Mesendoderm (in vitro differentiated cells): ENCODE measurements around the gene GRB14.
A peak's percentile ranks its signal among the peaks of the same experiment; 100 is the strongest.

Source experiments
- DNase-seq: peaks from one replicate; pipeline ENCODE4 v3.0.0; 2013
- H2AK5ac ChIP-seq: 2 replicates; pipeline ENCODE4 v1.6.1; 2013; ENCODE audit warnings: low read length, inconsistent platforms
- H2BK120ac ChIP-seq: 2 replicates; pipeline ENCODE4 v1.6.1; 2013; ENCODE audit warnings: low read depth, mild to moderate bottlenecking, low read length, moderate library complexity, mixed read lengths
- H2BK15ac ChIP-seq: replicated peaks from 2 replicates; pipeline ENCODE4 v1.6.1; 2013; ENCODE audit warnings: low read depth, mild to moderate bottlenecking, moderate library complexity
- H2BK5ac ChIP-seq: 2 replicates; pipeline ENCODE4 v1.6.1; 2013; ENCODE audit warnings: low read length, inconsistent platforms
- H3K18ac ChIP-seq: 2 replicates; pipeline ENCODE4 v1.6.1; 2013; ENCODE audit warnings: mild to moderate bottlenecking, low read length, mixed read lengths
- H3K23ac ChIP-seq: one replicate; pipeline ENCODE4 v1.6.1; 2013; ENCODE audit warnings: low read length
- H3K27ac ChIP-seq: 2 replicates; pipeline ENCODE4 v1.5.1; 2013; ENCODE audit warnings: low read depth, mild to moderate bottlenecking, inconsistent platforms, low read length, moderate library complexity
- H3K27me3 ChIP-seq: 2 replicates; pipeline ENCODE4 v1.6.1; 2013; ENCODE audit warnings: low read length, control low read depth, mild to moderate bottlenecking, inconsistent platforms; ENCODE audit not compliant: insufficient read depth, poor library complexity
- H3K36me3 ChIP-seq: 2 replicates; pipeline ENCODE4 v1.6.1; 2013; ENCODE audit warnings: low read length, inconsistent platforms; ENCODE audit not compliant: control insufficient read depth, insufficient read depth
- H3K4ac ChIP-seq: one replicate; pipeline ENCODE4 v1.6.1; 2013; ENCODE audit warnings: low read depth, mild to moderate bottlenecking, low read length, moderate library complexity
- H3K4me1 ChIP-seq: 2 replicates; pipeline ENCODE4 v1.6.1; 2013; ENCODE audit warnings: low read depth, low read length, inconsistent platforms; ENCODE audit not compliant: control insufficient read depth
- H3K4me2 ChIP-seq: 2 replicates; pipeline ENCODE4 v1.6.1; 2013; ENCODE audit warnings: low read length
- H3K4me3 ChIP-seq: 2 replicates; pipeline ENCODE4 v1.5.1; 2013; ENCODE audit warnings: mild to moderate bottlenecking, low read length
- H3K56ac ChIP-seq: one replicate; pipeline ENCODE4 v1.6.1; 2013; ENCODE audit warnings: low read length
- H3K79me1 ChIP-seq: 2 replicates; pipeline ENCODE4 v1.6.1; 2013; ENCODE audit warnings: low read length, inconsistent platforms
- H3K79me2 ChIP-seq: 2 replicates; pipeline ENCODE4 v1.6.1; 2013; ENCODE audit warnings: mild to moderate bottlenecking, low read length; ENCODE audit not compliant: control insufficient read depth, insufficient read depth
- H3K9ac ChIP-seq: 2 replicates; pipeline ENCODE4 v1.6.1; 2013; ENCODE audit warnings: low read length, inconsistent platforms
- H4K5ac ChIP-seq: one replicate; pipeline ENCODE4 v1.6.1; 2013; ENCODE audit warnings: low read length
- H4K8ac ChIP-seq: one replicate; pipeline ENCODE4 v1.6.1; 2013; ENCODE audit warnings: low read depth, mild to moderate bottlenecking, control low read depth, low read length, moderate library complexity
- WGBS: extraction: QIAGEN DNeasy Blood & Tissue Kit; methylation state at CpG from one replicate; pipeline ENCODE4 v1.1.7; 2013; ENCODE audit warnings: low lambda C conversion rate, missing lambda C conversion rate; ENCODE audit not compliant: insufficient coverage; ENCODE audit errors: extremely low coverage; 5-methylcytosine and 5-hydroxymethylcytosine counted together

Gene GRB14

DNA sequence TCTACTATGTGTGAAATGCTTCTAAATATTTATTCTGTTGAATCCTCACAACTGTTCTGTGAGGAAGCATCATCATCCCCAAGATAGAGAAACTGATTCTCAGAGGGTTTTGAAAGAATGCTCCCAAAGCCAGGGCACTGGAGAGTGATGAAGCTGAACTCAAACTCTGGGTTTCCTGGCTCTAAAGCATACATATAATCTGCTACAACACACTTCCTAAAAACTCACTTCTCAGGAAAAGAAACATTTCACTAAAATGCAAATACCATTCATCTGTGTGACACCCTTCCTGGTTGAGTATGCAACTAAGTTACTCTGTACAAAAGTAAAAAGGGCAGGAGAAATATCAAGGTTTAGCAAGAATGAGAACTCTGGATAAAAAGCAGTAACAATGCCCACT lies 58.6 kb downstream of the GRB14 start:
- no peak overlapping the region for H3K4me2 ChIP-seq
- no peak overlapping the region for H3K27ac ChIP-seq

DNA sequence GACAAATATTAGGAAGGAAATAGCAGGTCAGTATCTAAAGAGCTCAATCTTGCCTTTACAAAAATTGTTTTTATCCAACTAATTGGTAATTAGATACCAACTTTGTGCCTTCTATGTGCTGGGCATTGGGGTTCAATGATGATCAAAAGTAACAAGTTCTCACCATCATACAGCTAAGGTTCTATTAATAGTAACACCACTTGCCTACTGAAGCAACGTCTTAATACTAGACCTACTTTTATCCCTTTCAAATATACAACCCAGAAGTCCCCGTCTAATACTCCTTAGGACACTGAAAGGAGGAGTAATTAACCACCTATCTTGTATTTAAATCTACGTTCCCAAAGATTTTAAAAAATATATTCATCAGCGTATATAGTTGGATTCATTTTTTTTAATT lies 59.3 kb downstream of the GRB14 start:
- H3K79me1 ChIP-seq: no peaks in the 10 kb centered on the region
- no peak overlapping the region for H4K5ac ChIP-seq
- no peak overlapping the region for H3K4me2 ChIP-seq
- no peak overlapping the region for H3K18ac ChIP-seq
- no peak overlapping the region for H4K8ac ChIP-seq
- no peaks in the 10 kb centered on the region for H3K79me2 ChIP-seq
- H3K23ac ChIP-seq: no peak overlapping the region
- no peak overlapping the region for H2AK5ac ChIP-seq
- no peak overlapping the region for H3K56ac ChIP-seq
- no peaks in the 10 kb centered on the region for H3K36me3 ChIP-seq
- H3K9ac ChIP-seq: no peak overlapping the region
- H3K4ac ChIP-seq: no peak overlapping the region
- H2BK120ac ChIP-seq: no peak overlapping the region
- no CpG with 5 or more reads among the region's 4 CpGs for WGBS
- no peaks in the 10 kb centered on the region for H3K27me3 ChIP-seq
- H3K27ac ChIP-seq: no peak overlapping the region
- H2BK5ac ChIP-seq: no peak overlapping the region
- no peak for DNase-seq
- no peak overlapping the region for H2BK15ac ChIP-seq
- H3K4me1 ChIP-seq: no peaks in the 10 kb centered on the region
- H3K4me3 ChIP-seq: no peak overlapping the region

More for the DNA sequence above, 58.6 kb downstream of the GRB14 start:
- Histone ChIP-seq H3K56ac (no peak overlapping the region), H4K8ac (no peak overlapping the region), H3K79me1 (no peaks in the 10 kb centered on the region), H3K4me1 (no peaks in the 10 kb centered on the region), H3K9ac (no peak overlapping the region), H2BK120ac (no peak overlapping the region), H4K5ac (no peak overlapping the region), H3K18ac (no peak overlapping the region), H3K4ac (no peak overlapping the region), H3K4me3 (no peak overlapping the region), H3K79me2 (no peaks in the 10 kb centered on the region), H3K27me3 (no peaks in the 10 kb centered on the region), H3K23ac (no peak overlapping the region), H2BK5ac (no peak overlapping the region), H2BK15ac (no peak overlapping the region), H2AK5ac (no peak overlapping the region), H3K36me3 (no peaks in the 10 kb centered on the region)
- DNase-seq: no peak

DNA sequence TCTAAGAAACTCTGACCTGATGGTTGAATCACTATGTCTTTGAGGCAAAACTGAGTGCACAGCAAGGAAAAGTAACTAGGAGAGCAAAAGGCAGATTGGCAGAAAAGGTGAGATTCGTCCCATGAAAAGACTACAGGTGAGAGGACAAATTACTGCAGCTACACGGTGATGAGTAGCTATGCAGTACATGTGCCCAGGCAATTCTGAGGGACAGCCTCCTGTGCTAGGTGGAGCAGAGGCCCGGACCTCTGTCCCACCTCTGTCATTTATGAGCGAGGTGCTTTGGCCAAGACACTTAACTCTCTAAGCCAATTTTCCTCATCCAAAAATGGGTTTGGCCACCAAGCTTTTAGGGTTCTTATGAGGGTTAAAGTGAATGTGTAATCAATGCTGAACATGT lies 59.9 kb downstream of the GRB14 start:
- Histone ChIP-seq H2BK15ac (no peak overlapping the region), H4K5ac (no peak overlapping the region), H3K4me2 (no peak overlapping the region), H3K4me3 (no peak overlapping the region), H3K56ac (no peak overlapping the region), H2AK5ac (no peak overlapping the region), H3K36me3 (no peaks in the 10 kb centered on the region), H3K23ac (no peak overlapping the region), H3K9ac (no peak overlapping the region), H3K79me2 (no peaks in the 10 kb centered on the region), H3K4ac (no peak overlapping the region), H4K8ac (no peak overlapping the region), H3K27ac (no peak overlapping the region), H3K27me3 (no peaks in the 10 kb centered on the region), H3K4me1 (no peaks in the 10 kb centered on the region), H3K18ac (no peak overlapping the region), H2BK5ac (no peak overlapping the region), H3K79me1 (no peaks in the 10 kb centered on the region), H2BK120ac (no peak overlapping the region)
- no peak for DNase-seq
- no CpG with 5 or more reads among the region's 4 CpGs for WGBS

DNA sequence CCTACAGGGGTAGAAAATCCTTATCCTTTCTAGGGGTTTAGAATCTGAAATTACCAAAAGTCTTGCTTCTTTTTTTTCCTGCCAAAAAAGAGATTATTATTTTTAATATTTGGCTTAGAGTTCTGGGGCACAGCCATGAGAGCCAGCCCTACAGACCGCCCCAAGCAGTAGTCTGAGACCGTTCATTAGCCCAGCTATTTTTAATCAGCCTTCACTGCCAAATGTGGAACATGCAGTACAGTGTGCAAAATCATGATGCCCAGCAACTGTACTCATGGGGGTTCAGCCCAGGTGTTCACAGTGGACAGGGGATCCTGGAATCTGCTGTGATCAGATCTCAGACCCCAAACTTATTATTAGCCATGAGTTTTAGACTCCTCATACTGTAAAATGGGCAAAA lies 60.4 kb downstream of the GRB14 start:
- Histone ChIP-seq H3K36me3 (no peaks in the 10 kb centered on the region), H3K4me3 (no peak overlapping the region), H2BK5ac (no peak overlapping the region), H2BK15ac (no peak overlapping the region), H3K4me2 (no peak overlapping the region), H2AK5ac (no peak overlapping the region), H2BK120ac (no peak overlapping the region), H3K18ac (no peak overlapping the region), H3K56ac (no peak overlapping the region), H3K79me1 (no peaks in the 10 kb centered on the region), H3K23ac (no peak overlapping the region), H3K4ac (no peak overlapping the region), H3K9ac (no peak overlapping the region), H3K27me3 (no peaks in the 10 kb centered on the region), H3K4me1 (no peaks in the 10 kb centered on the region), H3K27ac (no peak overlapping the region), H4K5ac (no peak overlapping the region), H4K8ac (no peak overlapping the region), H3K79me2 (no peaks in the 10 kb centered on the region)
- WGBS: no CpG with 5 or more reads among the region's 2 CpGs
- no peak for DNase-seq

DNA sequence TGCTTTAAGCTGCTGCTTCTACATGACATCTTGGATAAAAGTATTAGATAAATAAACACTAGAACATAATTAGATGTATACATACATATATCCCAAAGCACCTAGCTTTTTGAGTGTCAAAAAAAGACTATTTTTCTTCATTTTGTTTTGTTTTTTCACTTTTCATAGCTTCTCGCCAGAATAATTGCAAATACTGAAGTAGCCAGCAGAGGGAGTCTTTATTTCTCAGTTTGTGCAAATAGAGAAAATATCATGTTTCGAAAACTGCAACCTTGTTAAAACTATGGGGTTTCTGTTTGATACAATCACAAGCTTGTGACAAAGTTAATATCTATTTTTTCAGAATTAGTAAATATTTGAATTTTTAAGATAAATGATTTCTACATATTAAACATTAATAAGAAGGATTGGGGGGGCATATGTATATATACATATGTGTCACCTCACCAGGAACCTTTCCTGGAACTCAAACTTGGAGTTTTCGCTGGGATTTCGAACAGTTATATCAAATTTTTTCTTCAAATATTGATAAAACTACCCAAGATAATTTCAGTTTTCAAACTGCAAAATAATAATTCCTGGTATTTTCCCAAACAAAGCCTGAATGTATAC lies 61.0 kb downstream of the GRB14 start:
- no peak overlapping the region for H2AK5ac ChIP-seq
- peak; percentile 23 for DNase-seq
- H3K4me2 ChIP-seq: no peak overlapping the region
- no peak overlapping the region for H4K8ac ChIP-seq
- no peak overlapping the region for H3K18ac ChIP-seq
- no peak overlapping the region for H4K5ac ChIP-seq
- H3K27ac ChIP-seq: no peak overlapping the region
- no peak overlapping the region for H3K9ac ChIP-seq
- no peak overlapping the region for H2BK120ac ChIP-seq
- H3K4ac ChIP-seq: no peak overlapping the region
- no peaks in the 10 kb centered on the region for H3K79me1 ChIP-seq
- no peak overlapping the region for H3K4me3 ChIP-seq
- H2BK15ac ChIP-seq: no peak overlapping the region
- no peak overlapping the region for H2BK5ac ChIP-seq
- no peak overlapping the region for H3K23ac ChIP-seq
- no peaks in the 10 kb centered on the region for H3K4me1 ChIP-seq
- H3K79me2 ChIP-seq: no peaks in the 10 kb centered on the region
- no peaks in the 10 kb centered on the region for H3K36me3 ChIP-seq
- no peak overlapping the region for H3K56ac ChIP-seq
- no CpG with 5 or more reads among the region's 4 CpGs for WGBS
- H3K27me3 ChIP-seq: no peaks in the 10 kb centered on the region

DNA sequence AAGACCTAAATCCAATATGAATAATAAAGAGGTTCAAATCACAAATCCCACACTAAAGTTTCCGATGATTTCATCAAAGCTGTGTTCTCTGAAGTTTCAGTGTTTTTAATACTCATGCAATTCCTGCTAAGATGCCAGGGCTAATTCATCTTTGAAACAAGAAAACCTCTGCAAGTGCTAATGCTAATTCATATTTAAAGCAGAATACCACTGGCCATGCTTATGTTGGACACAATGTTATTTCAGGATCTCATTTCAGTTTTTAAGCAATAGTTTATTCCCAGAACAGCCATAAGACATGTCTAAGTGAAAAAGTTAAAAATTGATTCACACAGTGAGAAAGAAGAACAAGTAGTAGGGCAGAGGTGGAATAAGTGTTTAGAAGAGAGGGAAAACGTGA lies 62.8 kb downstream of the GRB14 start:
- 100% methylated on average over 1 of the region's 2 CpGs for WGBS
- no peaks in the 10 kb centered on the region for H3K79me1 ChIP-seq
- H4K8ac ChIP-seq: no peak overlapping the region
- H3K4me3 ChIP-seq: no peak overlapping the region
- no peak overlapping the region for H2BK120ac ChIP-seq
- H3K27me3 ChIP-seq: no peaks in the 10 kb centered on the region
- no peak for DNase-seq
- H4K5ac ChIP-seq: no peak overlapping the region
- H2AK5ac ChIP-seq: no peak overlapping the region
- no peaks in the 10 kb centered on the region for H3K4me1 ChIP-seq
- no peak overlapping the region for H3K9ac ChIP-seq
- no peak overlapping the region for H2BK15ac ChIP-seq
- H2BK5ac ChIP-seq: no peak overlapping the region
- no peak overlapping the region for H3K4me2 ChIP-seq
- H3K79me2 ChIP-seq: no peaks in the 10 kb centered on the region
- no peak overlapping the region for H3K27ac ChIP-seq
- H3K18ac ChIP-seq: no peak overlapping the region
- H3K4ac ChIP-seq: no peak overlapping the region
- H3K56ac ChIP-seq: no peak overlapping the region
- no peak overlapping the region for H3K23ac ChIP-seq
- H3K36me3 ChIP-seq: no peaks in the 10 kb centered on the region
